ENCODE results near the gene SLC39A10. TPM values are rescaled to one million over a fixed set of nuclear protein-coding genes. Genes with fewer than 3 reads are reported as not detected.

Gene SLC39A10, protein sequence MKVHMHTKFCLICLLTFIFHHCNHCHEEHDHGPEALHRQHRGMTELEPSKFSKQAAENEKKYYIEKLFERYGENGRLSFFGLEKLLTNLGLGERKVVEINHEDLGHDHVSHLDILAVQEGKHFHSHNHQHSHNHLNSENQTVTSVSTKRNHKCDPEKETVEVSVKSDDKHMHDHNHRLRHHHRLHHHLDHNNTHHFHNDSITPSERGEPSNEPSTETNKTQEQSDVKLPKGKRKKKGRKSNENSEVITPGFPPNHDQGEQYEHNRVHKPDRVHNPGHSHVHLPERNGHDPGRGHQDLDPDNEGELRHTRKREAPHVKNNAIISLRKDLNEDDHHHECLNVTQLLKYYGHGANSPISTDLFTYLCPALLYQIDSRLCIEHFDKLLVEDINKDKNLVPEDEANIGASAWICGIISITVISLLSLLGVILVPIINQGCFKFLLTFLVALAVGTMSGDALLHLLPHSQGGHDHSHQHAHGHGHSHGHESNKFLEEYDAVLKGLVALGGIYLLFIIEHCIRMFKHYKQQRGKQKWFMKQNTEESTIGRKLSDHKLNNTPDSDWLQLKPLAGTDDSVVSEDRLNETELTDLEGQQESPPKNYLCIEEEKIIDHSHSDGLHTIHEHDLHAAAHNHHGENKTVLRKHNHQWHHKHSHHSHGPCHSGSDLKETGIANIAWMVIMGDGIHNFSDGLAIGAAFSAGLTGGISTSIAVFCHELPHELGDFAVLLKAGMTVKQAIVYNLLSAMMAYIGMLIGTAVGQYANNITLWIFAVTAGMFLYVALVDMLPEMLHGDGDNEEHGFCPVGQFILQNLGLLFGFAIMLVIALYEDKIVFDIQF
- 64.9 and 86.5 TPM in 2 replicates for total RNA-seq

DNA sequence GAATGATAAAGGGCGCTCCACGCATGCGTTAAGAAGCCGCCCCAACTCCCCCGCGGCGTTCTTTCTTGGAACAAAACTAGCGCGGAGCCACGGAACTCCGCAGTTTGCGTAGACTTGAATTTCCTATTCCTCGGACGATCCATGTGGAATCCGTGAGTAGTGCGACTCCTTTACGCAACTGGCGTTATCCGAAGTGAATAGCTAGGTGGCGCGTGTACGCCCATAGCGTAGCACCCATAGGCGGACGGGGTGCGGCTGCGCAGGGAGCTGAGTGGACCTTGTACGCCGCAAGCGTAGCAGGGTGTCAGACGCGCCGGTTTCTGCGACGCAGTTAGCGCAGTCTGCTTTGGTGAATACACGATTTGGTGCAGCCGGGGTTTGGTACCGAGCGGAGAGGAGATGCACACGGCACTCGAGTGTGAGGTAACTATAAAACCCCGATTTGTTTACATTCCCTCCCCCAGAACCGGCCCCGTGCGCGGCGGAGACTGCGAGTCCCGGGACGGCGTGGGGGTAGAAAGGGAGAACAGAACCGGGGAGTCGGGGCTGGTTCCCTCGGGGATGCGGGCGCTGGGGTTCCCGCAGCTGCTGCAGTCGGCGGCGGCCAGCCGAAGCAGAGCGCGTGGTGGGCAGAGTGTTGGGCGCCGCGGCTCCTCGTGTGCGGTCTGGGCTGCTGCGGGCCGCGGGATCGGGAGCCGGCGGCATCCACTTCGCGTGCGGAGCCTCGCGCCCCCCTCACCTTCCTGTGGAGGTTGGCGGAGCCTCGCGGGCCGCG is at the start of gene SLC39A10:
Gene SLC39A10, plus strand, starts transcription at position 368 of the 775 bp plus-strand sequence. CDS start 22,817 bp downstream, outside the sequence.

Measured in hair follicular keratinocyte (primary cell).